Esophagus squamous epithelium (tissue), 5 donors: ENCODE measurements around the gene ZDHHC18. TPM values are rescaled to one million over a fixed set of nuclear protein-coding genes. Genes with fewer than 3 reads are reported as not detected.
A peak's percentile ranks its signal among the peaks of the same experiment; 100 is the strongest.

Experiments
- DNase-seq: peaks from one replicate; lab custom pipeline; 2025; lab: John Stamatoyannopoulos, UW
- H3K27ac ChIP-seq, 4 donors: fragments of 200-600 bp; sonication (generic); one replicate each; pipeline ENCODE4 v1.5.1; 2016 to 2019; ENCODE audit warnings: mild to moderate bottlenecking in 1 of 4
- H3K27me3 ChIP-seq, 4 donors: fragments of 200-600 bp; sonication (generic); 1 replicate in 3 of 4; 2 replicates in 1 of 4; pipeline versions ENCODE4 v1.5.1 to v1.6.0; 2017 to 2021; ENCODE audit warnings: antibody characterized with exemption in 1 of 4
- H3K36me3 ChIP-seq, 3 donors: fragments of 200-600 bp; sonication (generic); one replicate each; pipeline ENCODE4 v1.5.1; 2016 to 2019
- H3K4me1 ChIP-seq, 3 donors: fragments of 200-600 bp; sonication (generic); one replicate each; pipeline ENCODE4 v1.5.1; 2017 to 2019
- H3K4me3 ChIP-seq, 4 donors: fragments of 200-600 bp; sonication (generic); 1 replicate in 3 of 4; 2 replicates in 1 of 4; pipeline ENCODE4 v1.5.1; 2016 to 2019; ENCODE audit warnings: mild to moderate bottlenecking in 2 of 4, moderate library complexity in 1 of 4
- H3K9me3 ChIP-seq, 3 donors: fragments of 200-600 bp; sonication (generic); one replicate each; pipeline ENCODE4 v1.5.1; 2016 to 2019
- CTCF ChIP-seq, 6 experiments: fragments of 450-650 bp in 4 of 6; fragments of 200-600 bp in 2 of 6; sonication (generic) in 2 of 6; IDR thresholded peaks; one replicate each; pipeline ENCODE4 v1.5.1; 2016 to 2019; ENCODE audit warnings: antibody characterized with exemption in 6 of 6, mild to moderate bottlenecking in 4 of 6, moderate library complexity in 4 of 6
- POLR2A ChIP-seq, 4 donors: fragments of 450-650 bp; IDR thresholded peaks; one replicate each; pipeline ENCODE4 v1.6.1; 2017; ENCODE audit warnings: antibody characterized with exemption in 4 of 4, mild to moderate bottlenecking in 4 of 4, moderate library complexity in 3 of 4
- WGBS, 2 donors: methylation state at CpG; one replicate each; pipeline ENCODE4 v1.1.5; 2018; 5-methylcytosine and 5-hydroxymethylcytosine counted together
- intact Hi-C: fragments of 100-400 bp; cut with DNase I; formaldehyde crosslinking; loops from one replicate; pipeline ENCODE4 v1.15.0; 2022
- total RNA-seq, 4 donors: library from RNA; depleted of rRNA; stranded (reverse); fragments of >200 nt; gene quantifications; one replicate each; pipeline ENCODE4 v1.1.0, GENCODE V29; 2016
- donor health status: DM: yes; HTN: yes; CAD: no.

Gene ZDHHC18
- total RNA-seq, 4 donors from 2014 or later, result 24.5 to 34.4 (median 29.4) TPM

GRCh38 chr1:26889551-26890466 lies 63.3 kb downstream of the ZDHHC18 start, which contains the start of gene GPN2:
TSS of gene GPN2 (minus strand) at chr1:26890283. CDS start at chr1:26890096, 187 bp downstream.
- peak; percentile 14 for DNase-seq
- Histone ChIP-seq H3K4me1 (peaks cover 10 to 32% (median 17%) of the 10 kb centered on the region in 3 donors), H3K9me3 (no peaks in the 10 kb centered on the region), H3K4me3 (peak within 1 kb of the TSS; percentile 68 to 98 (median 91)), H3K27me3 (no peaks in the 10 kb centered on the region), H3K27ac (peak within 1 kb of the TSS; percentile 86 to 95 (median 94)), H3K36me3 (peaks cover 6 to 81% (median 36%) of the 10 kb centered on the region in 3 donors)
- 0 to 3% methylated on average over 17 to 34 of the region's 89 CpGs for WGBS, 2 donors
- intact Hi-C loops, result no loop called here
- peak in 3 of 4 donors; percentile 42 to 70 (median 46) for TF ChIP-seq POLR2A (IDR thresholded peaks at IDR 0.05)
- TF ChIP-seq CTCF (IDR thresholded peaks at IDR 0.05), result no peak

GRCh38 chr1:26890467-26890796 lies 63.9 kb downstream of the ZDHHC18 start:
- intact Hi-C loops, result no loop called here
- Histone ChIP-seq H3K27ac (peak overlapping the region; percentile 86 to 95 (median 94)), H3K4me3 (peak overlapping the region; percentile 68 to 98 (median 91)), H3K27me3 (no peaks in the 10 kb centered on the region), H3K9me3 (no peaks in the 10 kb centered on the region), H3K36me3 (peaks cover 6 to 81% (median 32%) of the 10 kb centered on the region in 3 donors), H3K4me1 (peaks cover 10 to 36% (median 17%) of the 10 kb centered on the region in 3 donors)
- TF ChIP-seq POLR2A (IDR thresholded peaks at IDR 0.05) (no peak), CTCF (IDR thresholded peaks at IDR 0.05) (no peak)
- DNase-seq, result no peak
- 4 to 5% methylated on average over 9 to 11 of the region's 12 CpGs for WGBS, 2 donors

- peaks cover 11 to 37% (median 20%) of the 10 kb centered on the region in 3 donors for H3K4me1 ChIP-seq
- 55 to 63% methylated on average over 13 of the region's 13 CpGs for WGBS, 2 donors
- H3K27me3 ChIP-seq, result no peaks in the 10 kb centered on the region
- H3K9me3 ChIP-seq, result no peaks in the 10 kb centered on the region
- no peak overlapping the region for H3K4me3 ChIP-seq
- peaks cover 10 to 75% (median 30%) of the 10 kb centered on the region in 3 donors for H3K36me3 ChIP-seq
- intact Hi-C loops, result no loop called here
- no peak overlapping the region for H3K27ac ChIP-seq
- DNase-seq, result no peak
- TF ChIP-seq POLR2A (IDR thresholded peaks at IDR 0.05) (no peak), CTCF (IDR thresholded peaks at IDR 0.05) (no peak)
Measured at GRCh38 chr1:26894263-26894662, 67.8 kb downstream of the ZDHHC18 start.

GRCh38 chr1:26897351-26897750 lies 70.9 kb downstream of the ZDHHC18 start:
- no peak for DNase-seq
- H3K36me3 ChIP-seq, result peaks cover 10 to 61% (median 30%) of the 10 kb centered on the region in 3 donors
- WGBS, 2 donors, result 40 to 83% methylated on average over 1 to 2 of the region's 9 CpGs
- H3K4me1 ChIP-seq, result peaks cover 14 to 37% (median 18%) of the 10 kb centered on the region in 3 donors
- TF ChIP-seq CTCF (IDR thresholded peaks at IDR 0.05) (no peak), POLR2A (IDR thresholded peaks at IDR 0.05) (no peak)
- H3K27me3 ChIP-seq, result no peaks in the 10 kb centered on the region
- H3K27ac ChIP-seq, result no peak overlapping the region
- H3K9me3 ChIP-seq, result no peaks in the 10 kb centered on the region
- H3K4me3 ChIP-seq, result no peak overlapping the region
- intact Hi-C loops, result no loop called here
